GM12878 (cell line): ENCODE results near the gene DOCK9. TPM values are rescaled to one million over a fixed set of nuclear protein-coding genes. Genes with fewer than 3 reads are reported as not detected.

Experiments used
- ATAC-seq: fragments of 200-7000 bp; cut with Tn5 transposase; 3 replicates; pipeline ENCODE4 v1.9.1; 2020; ENCODE audit warnings: mild to moderate bottlenecking, moderate library complexity
- BruUV-seq: library from RNA; stranded (reverse); fragments of 400-500 nt; replicated peaks from 2 replicates; lab custom pipeline; 2021; lab: Mats Ljungman, UMichigan
- CTCF ChIA-PET: fragments of 300-600 bp; sonication (Branson Sonifier 250); formaldehyde crosslinking; extraction: SDS; loops from one replicate; lab custom pipeline; 2021; ENCODE audit warnings: inconsistent platforms; lab: Yijun Ruan, JAX
- POLR2A ChIA-PET: fragments of 350-600 bp; formaldehyde crosslinking; extraction: SDS; loops from one replicate; lab custom pipeline; 2021; ENCODE audit warnings: inconsistent platforms; lab: Charles Lee
- RAD21 ChIA-PET: fragments of 300-600 bp; sonication (Branson Sonifier 250); formaldehyde crosslinking; loops from one replicate; lab custom pipeline; 2023; ENCODE audit warnings: antibody characterized with exemption; ENCODE audit not compliant: unreplicated experiment; lab: Charles Lee
- SMC1A ChIA-PET: fragments of 300-600 bp; sonication (Branson Sonifier 250); formaldehyde crosslinking; loops from one replicate; lab custom pipeline; 2023; ENCODE audit not compliant: unreplicated experiment, uncharacterized antibody; lab: Charles Lee
- DNase-seq: peaks from one replicate; pipeline ENCODE4 v3.0.0-alpha.2; 2011; ENCODE audit warnings: low read depth, low spot score
- FAIRE-seq: peaks from 3 replicates; lab custom pipeline; 2011; peaks lifted over from hg19 to GRCh38; lab: Jason Lieb, UNC
- H2AFZ ChIP-seq: 2 replicates; pipeline ENCODE4 v1.6.0; 2011; ENCODE audit warnings: low read depth, low read length, control low read depth; ENCODE audit not compliant: control insufficient read depth
- H3K27ac ChIP-seq: 2 replicates; pipeline ENCODE4 v1.5.1; 2011; ENCODE audit warnings: control low read depth; ENCODE audit not compliant: control insufficient read depth, insufficient read depth
- H3K27me3 ChIP-seq, 2 experiments: replicated peaks in 1 of 2; 2 replicates each; pipeline versions ENCODE4 v1.6.0 to v1.6.1; 2011; ENCODE audit warnings: low read length in 1 of 2; ENCODE audit not compliant: control insufficient read depth in 2 of 2, insufficient read depth in 2 of 2
- H3K36me3 ChIP-seq, 2 experiments: 2 replicates each; pipeline ENCODE4 v1.5.1; 2011; ENCODE audit warnings: low read length in 1 of 2; ENCODE audit not compliant: control insufficient read depth in 2 of 2, insufficient read depth in 2 of 2
- H3K4me1 ChIP-seq: 2 replicates; pipeline ENCODE4 v1.6.1; 2011; ENCODE audit warnings: mild to moderate bottlenecking, low read length, moderate library complexity, mixed read lengths; ENCODE audit not compliant: control insufficient read depth, insufficient read depth
- H3K4me2 ChIP-seq: 2 replicates; pipeline ENCODE4 v1.6.0; 2011; ENCODE audit warnings: control low read depth; ENCODE audit not compliant: control insufficient read depth, insufficient read depth
- H3K4me3 ChIP-seq: fragments of 200-600 bp; sonication (generic); 2 replicates; pipeline ENCODE4 v1.5.1; 2016
- H3K79me2 ChIP-seq: 2 replicates; pipeline ENCODE4 v1.6.0; 2011; ENCODE audit warnings: low read length; ENCODE audit not compliant: control insufficient read depth, insufficient read depth
- H3K9ac ChIP-seq: 2 replicates; pipeline ENCODE4 v1.8.0; 2011; ENCODE audit warnings: low read length, control low read depth, mixed read lengths; ENCODE audit not compliant: control insufficient read depth, insufficient read depth
- H3K9me3 ChIP-seq: replicated peaks from 3 replicates; pipeline ENCODE4 v1.5.1; 2011; ENCODE audit warnings: mild to moderate bottlenecking, low read length; ENCODE audit not compliant: control insufficient read depth, insufficient read depth
- H4K20me1 ChIP-seq: 2 replicates; pipeline ENCODE4 v1.6.0; 2011; ENCODE audit not compliant: control insufficient read depth, insufficient read depth
- ASH2L ChIP-seq: fragments of 300-600, 200-600 bp; sonication (generic); IDR thresholded peaks from 2 replicates; pipeline ENCODE4 v1.6.1; 2017; ENCODE audit warnings: low read depth, mild to moderate bottlenecking, borderline replicate concordance
- BCL11A ChIP-seq: IDR thresholded peaks from 2 replicates; pipeline ENCODE4 v1.6.1; 2011; ENCODE audit warnings: low read depth, low read length
- BCL3 ChIP-seq: IDR thresholded peaks from 2 replicates; pipeline ENCODE4 v1.6.1; 2011; ENCODE audit warnings: borderline replicate concordance, low read depth, mild to moderate bottlenecking, moderate library complexity, low read length; ENCODE audit not compliant: insufficient read depth, poor library complexity, severe bottlenecking
- CEBPB ChIP-seq, 2 experiments: fragments of 150-350 bp in 1 of 2; IDR thresholded peaks; 2 replicates each; pipeline ENCODE4 v1.6.1; 2012 to 2014; ENCODE audit warnings: low read depth in 2 of 2, low read length in 2 of 2, borderline replicate concordance in 1 of 2, inconsistent platforms in 1 of 2
- CREM ChIP-seq: IDR thresholded peaks from 2 replicates; pipeline ENCODE4 v1.6.1; 2014; ENCODE audit warnings: antibody characterized with exemption, low read depth
- EGR1 ChIP-seq, 2 experiments: IDR thresholded peaks; 1 replicate in 1 of 2; 2 replicates in 1 of 2; pipeline ENCODE4 v1.6.1; 2011 to 2012; ENCODE audit warnings: low read depth in 2 of 2, low read length in 2 of 2, borderline replicate concordance in 1 of 2, mild to moderate bottlenecking in 1 of 2, moderate library complexity in 1 of 2
- ELK1 ChIP-seq: IDR thresholded peaks from 2 replicates; pipeline ENCODE4 v1.6.1; 2012; ENCODE audit warnings: low read depth, low read length, improper control_type of control experiment
- FOXK2 ChIP-seq: fragments of 450-650 bp; IDR thresholded peaks from 2 replicates; pipeline ENCODE4 v1.6.1; 2017; ENCODE audit warnings: mild to moderate bottlenecking, moderate library complexity
- LARP7 ChIP-seq: fragments of 450-650 bp; IDR thresholded peaks from 2 replicates; pipeline ENCODE4 v1.6.1; 2017; ENCODE audit warnings: mild to moderate bottlenecking
- NR2C1 ChIP-seq: fragments of 450-650 bp; IDR thresholded peaks from 2 replicates; pipeline ENCODE4 v1.6.1; 2017; ENCODE audit warnings: antibody characterized with exemption, mild to moderate bottlenecking, moderate library complexity
- NR2C2 ChIP-seq: IDR thresholded peaks from 2 replicates; pipeline ENCODE4 v1.6.1; 2011; ENCODE audit warnings: borderline replicate concordance, low read depth; ENCODE audit not compliant: control insufficient read depth, insufficient read length
- NR2F1 ChIP-seq: fragments of 450-650 bp; conservative IDR thresholded peaks from 2 replicates; pipeline ENCODE4 v1.6.1; 2017; ENCODE audit warnings: mild to moderate bottlenecking
- PRDM15 ChIP-seq: fragments of 450-650 bp; formaldehyde crosslinking; IDR thresholded peaks from 2 replicates; pipeline ENCODE4 v1.4.0; 2020; ENCODE audit warnings: mild to moderate bottlenecking, moderate library complexity
- RB1 ChIP-seq: fragments of 450-650 bp; formaldehyde crosslinking; IDR thresholded peaks from 2 replicates; pipeline ENCODE4 v1.6.1; 2017; ENCODE audit warnings: mild to moderate bottlenecking, borderline replicate concordance
- SKIL ChIP-seq: fragments of 450-650 bp; IDR thresholded peaks from 2 replicates; pipeline ENCODE4 v1.6.1; 2017; ENCODE audit warnings: mild to moderate bottlenecking, low read depth, inconsistent platforms; ENCODE audit not compliant: poor library complexity, severe bottlenecking
- WGBS: methylation state at CpG from one replicate; pipeline ENCODE4 v1.1.6; 2016; ENCODE audit warnings: low lambda C conversion rate; ENCODE audit not compliant: insufficient replicate concordance, insufficient coverage; ENCODE audit errors: missing lambda C conversion rate; 5-methylcytosine and 5-hydroxymethylcytosine counted together
- in situ Hi-C: fragments of 300-500 bp; cut with MboI; formaldehyde crosslinking; loops from 9 replicates; pipeline ENCODE4 v1.14.3; 2018; ENCODE audit warnings: mixed read lengths
- intact Hi-C: fragments of 100-400 bp; cut with micrococcal nuclease; formaldehyde crosslinking; loops from one replicate; pipeline ENCODE4 v1.14.2; 2022; ENCODE audit not compliant: unreplicated experiment
- polyA plus RNA-seq, 11 experiments: library from polyadenylated mRNA; depleted of rRNA in 4 of 11; unstranded in 6 of 11; stranded (reverse) in 5 of 11; fragments of >200 nt; fragmentation: Nextera tagmentation in 4 of 11; fragmentation: Illumina TruSeq in 1 of 11; extraction: Ambion mirVana in 4 of 11; extraction: Trizol in 1 of 11; gene quantifications; 1 replicate in 1 of 11; 2 replicates in 10 of 11; pipeline versions ENCODE4 v1.2.1 to v1.2.3, GENCODE V29; 2011 to 2016; ENCODE audit warnings: inconsistent platforms in 2 of 11, missing spikeins in 2 of 11, low read depth in 1 of 11
- total RNA-seq, 4 experiments: library from RNA; depleted of rRNA in 3 of 4; stranded (reverse); fragments of >200 nt in 3 of 4; fragmentation: Illumina TruSeq in 1 of 4; extraction: Trizol in 1 of 4; gene quantifications; 2 replicates each; pipeline versions ENCODE4 v1.2.1 to v1.2.3, GENCODE V29; 2013 to 2021

The DOCK9 gene
- total and polyA plus RNA-seq, 10 of the 15 experiments (the other 5 are each of a cell fraction or from before 2014, with no cell fraction given), result 0.09 to 2.9 (median 0.74) TPM

GRCh38 chr13:98771838-98772611 lies 205.8 kb downstream of the DOCK9 start:
- ChIA-PET SMC1A (interaction anchor here (0.6 to 1.3 kb wide), 3 partner anchors 22 to 94 kb away, joined by 3 read pairs; no protein-coding TSS in a partner anchor), CTCF (interaction anchor here (0.6 to 1.7 kb wide), 3 partner anchors 68 to 75 kb away, joined by 3 to 4 read pairs (median 3); no protein-coding TSS in a partner anchor), POLR2A (no interaction called here), RAD21 (no interaction called here)
- Histone ChIP-seq H3K4me2 (no peak overlapping the region), H3K9me3 (no peaks in the 10 kb centered on the region), H3K4me1 (no peaks in the 10 kb centered on the region), H2AFZ (no peak overlapping the region), H3K27ac (no peak overlapping the region), H3K27me3 (no peaks in the 10 kb centered on the region), H3K79me2 (no peaks in the 10 kb centered on the region), H3K9ac (no peak overlapping the region), H4K20me1 (no peaks in the 10 kb centered on the region), H3K4me3 (no peak overlapping the region), H3K36me3 (no peaks in the 10 kb centered on the region)
- in situ Hi-C loops (no loop called here), intact Hi-C loops (no loop called here)
- ATAC-seq (no peak), DNase-seq (no peak), FAIRE-seq (no peak)
- 41% methylated on average over 16 of the region's 16 CpGs for WGBS
- no TSS peak for BruUV-seq
- no peak for TF ChIP-seq BCL11A
- no peak for TF ChIP-seq LARP7
- no peak for TF ChIP-seq EGR1 (IDR thresholded peaks at IDR 0.05; ENCODE audit: borderline replicate concordance in 1 of 2, low read depth in 2 of 2, low read length in 2 of 2)
- TF ChIP-seq PRDM15 (CRISPR knock-in tag), result no peak
- no peak for TF ChIP-seq ELK1
- no peak for TF ChIP-seq BCL3
- no peak for TF ChIP-seq NR2F1
- TF ChIP-seq CREM, result no peak
- no peak for TF ChIP-seq FOXK2
- no peak for TF ChIP-seq NR2C1
- no peak for TF ChIP-seq ASH2L
- no peak for TF ChIP-seq CEBPB (IDR thresholded peaks at IDR 0.05; ENCODE audit: borderline replicate concordance in 1 of 2, low read depth in 2 of 2, low read length in 2 of 2)
- TF ChIP-seq SKIL, result no peak
- TF ChIP-seq NR2C2, result no peak
- TF ChIP-seq RB1, result no peak
